ENCODE measurements around the gene CPVL.

CPVL gene

DNA sequence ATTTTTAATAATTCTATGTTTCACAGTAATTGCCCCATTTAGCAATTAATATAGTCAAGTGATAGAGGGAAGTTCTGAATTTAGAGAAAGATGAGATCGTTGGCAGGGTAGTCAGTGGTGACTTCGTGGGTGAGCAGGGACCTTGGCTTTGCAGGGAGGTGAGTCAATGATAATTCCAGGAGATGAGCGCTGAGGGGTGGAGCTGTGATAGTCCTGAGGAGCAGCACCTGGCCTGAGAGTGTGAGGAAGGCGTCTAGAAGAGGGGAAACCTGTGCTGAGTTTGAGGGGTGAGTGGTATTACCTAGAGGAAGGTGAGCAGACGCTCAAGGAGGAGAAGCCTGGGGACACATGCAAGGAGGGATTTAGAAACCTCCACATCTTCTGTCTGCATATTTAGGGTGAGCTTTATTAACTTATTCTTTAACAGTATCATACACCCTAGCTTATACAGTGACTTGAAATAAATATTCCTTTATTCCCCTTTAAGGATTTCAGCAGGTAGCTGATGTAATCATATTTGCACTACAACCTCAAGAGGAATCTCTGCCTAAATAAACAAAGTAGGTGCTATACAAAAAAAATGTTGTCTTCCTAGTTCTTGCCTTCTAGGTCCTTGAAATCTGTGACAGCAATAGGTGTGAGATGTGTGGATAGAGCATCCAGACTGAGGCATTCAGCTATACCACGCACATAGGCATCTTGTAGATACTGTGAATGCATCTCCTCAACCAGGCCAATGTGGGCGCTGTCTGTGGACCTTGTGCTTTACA lies 186.1 kb downstream of the CPVL start:
- no peak for DNase-seq

- DNase-seq, result no peak
Observed at GRCh38 chr7:28958980-28959347, 187.4 kb downstream of the CPVL start.

DNA sequence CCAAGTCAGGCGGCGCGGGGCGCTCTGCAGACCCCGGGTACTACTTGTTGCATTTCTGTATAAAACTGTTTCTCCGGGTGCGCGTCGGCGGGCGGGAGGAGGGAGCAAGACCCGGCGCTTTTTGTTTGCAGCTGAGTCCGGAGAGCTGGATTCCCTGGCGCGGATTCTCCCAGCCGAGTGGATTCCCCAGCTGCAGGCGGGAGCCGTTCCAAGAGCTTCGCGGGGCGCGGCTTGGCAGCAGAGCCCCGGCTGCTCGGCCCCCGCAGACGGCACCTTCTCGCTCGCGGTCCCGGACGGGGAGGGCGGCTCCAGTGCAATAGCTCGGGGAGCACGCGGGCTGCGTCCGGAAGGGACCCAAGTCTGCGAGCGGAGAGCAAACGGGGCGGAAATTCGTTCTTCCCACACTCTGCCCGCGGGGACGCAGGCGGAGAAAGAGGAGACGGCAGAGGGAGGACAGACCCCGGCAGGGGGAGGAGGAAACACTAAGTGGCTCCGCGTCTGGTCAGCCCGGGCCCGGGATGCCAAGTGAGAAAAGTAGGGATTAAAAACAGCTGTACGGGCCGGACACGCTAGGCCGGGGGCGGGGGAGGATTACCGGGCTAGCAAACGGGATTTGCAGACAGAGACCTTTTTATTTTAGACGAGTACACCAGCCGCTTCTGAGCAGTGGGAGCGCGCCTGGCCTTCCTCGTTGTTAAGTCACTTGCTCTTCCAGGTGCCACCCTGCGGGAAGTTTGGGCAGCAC lies 187.9 kb downstream of the CPVL start, which contains the start of gene TRIL:
TSS of gene TRIL (minus strand) at position 96 of the 745 bp plus-strand sequence. CDS start 284 bp downstream, outside the sequence.
- DNase-seq, result peak; percentile 70

GRCh38 chr7:28957751-28958234 lies 188.5 kb downstream of the CPVL start:
- no peak for DNase-seq

DNA sequence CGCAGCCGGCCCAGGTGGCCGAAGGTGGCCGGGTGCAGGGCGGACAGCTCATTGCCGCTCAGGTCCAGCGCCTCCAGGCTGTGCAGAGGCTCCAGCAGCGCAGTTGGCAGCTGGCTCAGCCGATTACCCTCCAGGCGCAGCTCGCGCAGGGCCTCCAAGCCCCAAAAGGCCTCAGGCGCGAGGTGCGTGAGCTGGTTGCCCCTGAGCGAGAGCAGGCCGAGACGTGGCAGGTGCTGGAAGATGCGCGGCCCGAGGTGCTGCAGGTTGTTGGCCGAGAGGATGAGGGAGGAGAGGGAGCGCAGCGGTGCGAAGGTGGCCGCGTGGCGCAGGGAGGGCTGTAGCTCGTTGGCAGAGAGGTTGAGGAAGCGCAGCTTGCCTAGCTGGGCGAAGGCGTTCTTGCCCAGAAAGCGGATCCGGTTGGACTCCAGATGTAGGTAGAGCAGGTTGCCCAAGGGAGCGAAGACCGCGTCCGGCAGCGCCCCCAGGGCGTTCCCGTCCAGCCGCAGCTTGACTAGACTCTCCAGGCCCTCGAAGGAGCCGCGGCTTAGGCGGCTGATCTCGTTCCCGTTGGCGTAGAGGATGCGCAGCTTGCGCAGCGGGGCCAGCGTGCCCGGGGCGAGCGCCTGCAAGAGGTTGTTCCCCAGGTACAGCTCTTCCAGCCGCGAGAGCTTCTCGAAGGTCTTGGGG lies 189.1 kb downstream of the CPVL start:
- DNase-seq, result peak; percentile 17

GRCh38 chr7:28956608-28957063 lies 189.7 kb downstream of the CPVL start:
- peak; percentile 56 for DNase-seq

GRCh38 chr7:28955718-28956607 lies 190.4 kb downstream of the CPVL start:
- peak; percentile 61 for DNase-seq

- DNase-seq, result no peak
Observed at GRCh38 chr7:28955356-28955717, 191.0 kb downstream of the CPVL start.

- no peak for DNase-seq
Observed at GRCh38 chr7:28954946-28955345, 191.4 kb downstream of the CPVL start.

GRCh38 chr7:28954471-28954870 lies 191.9 kb downstream of the CPVL start:
- DNase-seq, result no peak

DNA sequence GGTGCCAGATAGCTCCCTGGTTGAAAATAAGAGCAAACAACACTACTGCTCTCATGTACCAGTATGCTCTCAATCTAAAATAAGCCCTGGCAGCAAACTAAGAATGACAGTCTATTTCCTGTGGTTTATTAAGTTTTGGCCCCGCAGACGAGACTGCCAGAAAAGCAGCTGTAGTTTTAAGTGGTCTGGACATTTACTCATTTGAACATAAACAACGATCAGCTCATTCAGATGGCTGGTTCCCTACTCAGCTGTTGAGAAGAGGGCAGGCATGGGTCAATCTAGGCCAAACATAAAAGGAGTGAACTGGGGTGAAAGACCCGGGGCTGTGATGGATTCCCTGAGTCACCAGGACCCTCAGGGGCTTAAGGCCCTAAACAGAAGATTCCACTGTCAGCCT lies 192.7 kb downstream of the CPVL start:
- peak; percentile 63 for DNase-seq
